Measurements from ENCODE around the gene PGM1.
A peak's percentile ranks its signal among the peaks of the same experiment; 100 is the strongest.
"Not testable (repeated sequence)": the region's sequence is repeated elsewhere in the genome, so short reads cannot be mapped to it uniquely, and the experiment has no call there.

The PGM1 gene

GRCh38 chr1:63593303-63593885 lies at the start of gene PGM1:
Gene PGM1 (plus strand): TSS chr1:63593411. CDS start chr1:63593489, 78 bp downstream.
- DNase-seq (ENCODE audit: low read depth in 1 of 2, low spot score in 1 of 2), result peak; percentile 52 to 58

GRCh38 chr1:63545780-63546179 lies 47.4 kb upstream of the PGM1 start:
- DNase-seq (ENCODE audit: low read depth in 1 of 2, low spot score in 1 of 2), result no peak

- DNase-seq (ENCODE audit: low read depth in 1 of 2, low spot score in 1 of 2), result no peak
Measured at GRCh38 chr1:63547621-63548294, 45.5 kb upstream of the PGM1 start.

- no peak for DNase-seq (ENCODE audit: low read depth in 1 of 2, low spot score in 1 of 2)
Measured at GRCh38 chr1:63548303-63548702, 44.9 kb upstream of the PGM1 start.

DNA sequence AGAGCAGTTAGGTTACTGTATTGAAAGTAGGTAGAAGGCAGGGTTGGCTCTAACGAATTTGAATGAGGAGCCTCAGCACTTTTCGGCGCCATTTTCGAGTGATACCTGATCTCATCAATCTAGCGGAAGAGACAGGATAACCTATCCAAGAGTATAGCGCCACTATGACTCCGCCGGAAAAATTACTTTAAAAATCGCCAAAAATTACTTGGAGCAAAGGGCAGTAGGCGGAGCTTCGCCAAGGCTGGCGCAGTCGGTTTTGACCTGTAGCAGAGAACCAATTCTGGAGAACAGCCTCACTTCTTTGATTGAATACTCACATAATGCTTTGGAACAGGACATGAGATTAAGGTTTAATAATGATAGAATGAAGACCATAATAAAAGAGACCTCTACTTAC lies 44.3 kb upstream of the PGM1 start:
- no peak for DNase-seq (ENCODE audit: low read depth in 1 of 2, low spot score in 1 of 2)

GRCh38 chr1:63555480-63555879 lies 37.7 kb upstream of the PGM1 start:
- no peak for DNase-seq (ENCODE audit: low read depth in 1 of 2, low spot score in 1 of 2)

GRCh38 chr1:63557365-63557987 lies 35.7 kb upstream of the PGM1 start:
- no peak for DNase-seq (ENCODE audit: low read depth in 1 of 2, low spot score in 1 of 2)

DNA sequence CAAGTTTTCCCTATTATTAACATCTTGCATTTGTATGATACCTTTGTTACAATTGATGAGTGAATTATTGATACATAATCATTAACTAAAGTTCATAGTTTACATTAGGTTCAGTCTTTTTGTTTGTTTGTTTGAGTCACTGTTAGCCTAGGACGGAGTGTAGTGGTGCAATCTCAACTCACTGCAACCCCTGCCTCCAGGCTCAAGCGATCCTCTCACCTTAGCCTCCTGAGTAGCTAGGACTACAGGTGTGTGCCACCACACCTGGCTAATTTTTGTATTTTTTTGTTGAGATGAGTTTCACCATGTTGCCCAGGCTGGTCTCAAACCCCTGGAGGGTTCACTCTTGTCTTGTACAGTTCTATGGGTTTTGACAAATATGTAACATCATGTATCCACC lies 33.9 kb upstream of the PGM1 start:
- DNase-seq (ENCODE audit: low read depth in 1 of 2, low spot score in 1 of 2), result no peak

DNA sequence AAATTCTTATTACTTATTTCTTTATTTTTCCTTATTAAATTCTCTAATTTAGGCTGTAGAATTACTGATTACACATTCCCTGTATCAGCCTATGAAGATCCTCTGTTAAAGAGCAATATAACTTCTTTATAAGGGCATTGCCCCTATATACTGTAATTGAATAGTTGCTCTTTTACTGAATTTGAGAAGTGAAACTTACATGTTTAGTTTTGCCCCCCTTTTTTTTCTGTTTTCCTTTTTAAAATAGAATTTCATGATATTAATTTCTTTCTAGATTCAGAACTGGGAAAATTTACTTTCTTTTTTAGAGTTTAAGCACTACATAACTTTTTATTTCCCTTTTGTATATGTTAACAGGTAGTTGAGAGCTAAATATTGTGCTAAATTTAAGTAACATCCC lies 29.5 kb upstream of the PGM1 start:
- DNase-seq (ENCODE audit: low read depth in 1 of 2, low spot score in 1 of 2), result no peak

DNA sequence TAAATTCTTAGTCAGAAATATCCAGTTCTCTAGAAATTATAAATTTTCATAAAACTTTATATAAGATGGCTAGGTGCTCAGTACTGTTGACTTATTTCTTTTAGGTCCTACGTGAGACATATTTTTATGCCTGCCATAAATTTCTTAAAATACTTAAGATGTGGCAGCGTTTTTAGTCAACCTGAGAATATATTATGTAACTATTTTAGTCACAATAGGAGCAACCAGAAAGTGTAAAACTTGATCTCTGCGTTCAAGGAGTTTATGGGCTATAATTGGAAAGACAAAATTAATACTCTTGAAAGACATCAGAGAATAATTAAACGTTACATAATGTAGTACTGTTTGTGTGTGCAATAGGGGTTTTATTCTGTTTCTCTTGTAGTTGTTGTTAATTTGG lies 24.1 kb upstream of the PGM1 start:
- DNase-seq (ENCODE audit: low read depth in 1 of 2, low spot score in 1 of 2), result no peak

DNA sequence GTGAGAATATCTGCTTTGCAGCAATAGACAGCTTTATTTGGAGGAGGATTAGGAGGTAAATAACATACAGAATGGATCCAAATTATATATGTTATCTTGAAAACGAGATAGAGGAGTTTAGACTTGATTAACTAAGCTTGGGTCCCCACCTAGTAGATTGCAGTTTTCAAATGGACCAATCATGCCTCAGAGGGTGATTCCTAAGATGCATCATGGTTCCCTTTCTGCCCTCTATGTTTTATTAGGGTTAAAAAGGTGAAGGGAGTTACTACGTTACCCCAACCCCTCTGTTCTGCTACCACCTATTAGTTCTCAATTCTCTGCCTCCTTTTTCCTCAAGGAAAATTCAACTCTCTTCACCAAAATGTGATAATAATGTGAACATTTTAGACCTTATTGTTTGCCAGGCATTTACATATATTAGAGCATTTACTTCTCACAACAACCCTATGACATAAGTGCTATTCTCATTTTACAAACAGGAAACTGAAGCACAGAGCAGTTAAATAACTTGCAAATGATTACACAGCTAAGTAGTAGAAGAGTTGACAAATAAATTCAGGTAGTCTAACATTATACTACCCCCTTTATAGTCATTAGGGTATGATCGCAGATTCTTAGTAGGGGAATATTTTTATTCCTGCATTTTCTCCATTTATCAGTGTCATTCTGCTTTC lies 23.4 kb upstream of the PGM1 start:
- DNase-seq (ENCODE audit: low read depth in 1 of 2, low spot score in 1 of 2), result no peak

- DNase-seq (ENCODE audit: low read depth in 1 of 2, low spot score in 1 of 2), result not testable (repeated sequence)
Measured at GRCh38 chr1:63572686-63573085, 20.5 kb upstream of the PGM1 start.

GRCh38 chr1:63574203-63574796 lies 18.9 kb upstream of the PGM1 start:
- not testable (repeated sequence) for DNase-seq (ENCODE audit: low read depth in 1 of 2, low spot score in 1 of 2)

- no peak for DNase-seq (ENCODE audit: low read depth in 1 of 2, low spot score in 1 of 2)
Measured at GRCh38 chr1:63575340-63575826, 17.8 kb upstream of the PGM1 start.

DNA sequence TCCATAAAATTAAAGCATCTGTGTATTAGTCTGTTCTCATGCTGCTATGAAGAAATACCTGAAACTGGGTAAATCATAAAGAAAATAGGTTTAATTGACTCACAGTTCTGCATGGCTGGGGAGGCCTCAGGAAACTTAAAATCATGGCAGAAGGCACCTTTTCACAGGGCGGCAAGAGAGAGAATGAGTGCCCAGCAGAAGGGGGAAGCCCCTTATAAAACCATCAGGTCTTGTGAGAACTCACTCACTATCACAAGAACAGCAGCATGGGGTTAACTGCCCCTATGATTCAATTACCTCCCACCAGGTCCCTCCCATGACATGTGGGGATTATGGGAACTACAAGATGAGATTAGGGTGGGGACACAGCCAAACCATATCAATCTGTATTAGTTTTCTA lies 6.9 kb upstream of the PGM1 start:
- DNase-seq (ENCODE audit: low read depth in 1 of 2, low spot score in 1 of 2), result not testable (repeated sequence)

DNA sequence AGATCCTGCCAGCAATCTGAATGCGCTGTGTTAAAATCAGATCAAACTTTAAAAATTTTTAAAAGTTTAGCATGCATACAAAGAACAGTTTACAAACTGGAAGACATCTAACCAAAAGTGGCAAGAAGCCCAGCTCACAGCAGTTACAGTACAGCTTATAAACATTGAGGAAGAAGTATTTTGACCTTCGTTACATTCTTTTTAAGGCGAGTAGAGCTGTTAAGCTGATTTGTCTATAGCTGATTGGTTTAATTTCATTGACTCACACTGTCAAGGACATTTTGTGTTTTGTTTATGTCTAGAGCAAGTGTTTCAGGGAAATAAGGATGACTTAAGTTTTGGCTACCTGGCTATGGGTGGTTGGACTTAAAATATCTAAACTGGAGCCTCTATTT lies 3.0 kb upstream of the PGM1 start:
- DNase-seq (ENCODE audit: low read depth in 1 of 2, low spot score in 1 of 2), result no peak

GRCh38 chr1:63592536-63593302 lies 492 bp upstream of the PGM1 start:
- DNase-seq (ENCODE audit: low read depth in 1 of 2, low spot score in 1 of 2), result no peak

DNA sequence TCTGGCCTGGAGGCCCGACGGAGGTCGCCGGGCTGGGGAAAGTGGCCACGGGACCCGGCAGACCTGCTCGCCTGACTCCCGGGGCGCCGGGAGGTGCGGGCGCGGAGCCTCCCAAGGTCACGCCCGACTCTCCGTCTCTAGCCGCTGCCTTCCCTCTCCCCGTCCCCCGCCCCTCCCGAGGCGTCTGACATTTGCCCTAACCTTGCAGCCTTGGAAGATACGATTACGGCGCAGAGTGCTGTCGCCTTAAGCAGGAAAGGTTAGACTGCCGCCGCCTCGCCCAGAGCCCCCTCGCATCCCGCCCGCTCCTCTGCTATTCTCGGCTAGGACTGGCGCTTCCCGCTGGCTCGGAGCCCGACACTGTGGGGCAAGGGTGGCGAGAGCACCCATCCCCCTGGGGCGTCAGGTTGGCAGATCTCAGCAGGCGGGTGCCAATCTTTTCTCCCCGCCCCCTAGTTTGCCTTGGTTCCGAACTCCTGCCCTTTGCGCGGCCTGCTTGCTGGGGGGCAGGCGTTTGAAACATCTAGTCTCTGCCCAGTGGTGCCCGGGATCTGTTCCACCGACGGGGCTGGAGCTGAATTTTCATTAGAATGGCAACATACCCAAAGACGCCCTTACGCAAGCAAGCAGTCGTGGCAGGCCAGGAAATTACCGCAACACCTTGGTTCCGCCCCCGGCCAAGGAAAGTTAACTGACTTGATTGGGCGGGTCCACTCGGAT lies 835 bp downstream of the PGM1 start:
- peak; percentile 41 to 53 for DNase-seq (ENCODE audit: low read depth in 1 of 2, low spot score in 1 of 2)

DNA sequence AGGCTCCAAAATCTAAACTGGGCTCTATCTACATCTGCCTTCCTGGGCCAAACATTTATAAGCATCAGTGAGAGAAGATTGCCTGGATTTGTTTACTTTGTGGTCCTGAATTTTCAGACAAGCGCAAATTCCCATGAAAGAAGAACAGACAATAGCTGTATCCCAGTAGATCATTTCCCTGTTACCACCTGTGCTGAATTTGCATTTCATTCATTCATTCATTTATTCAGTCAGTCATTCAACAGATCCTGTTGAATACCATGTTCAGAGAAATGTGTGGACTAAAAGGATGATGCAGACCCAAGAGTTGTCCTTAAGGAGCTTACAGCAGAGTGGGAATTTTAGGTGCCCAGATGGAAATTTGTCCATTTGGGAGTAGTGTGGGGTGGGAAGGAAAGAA lies 2.2 kb downstream of the PGM1 start:
- no peak for DNase-seq (ENCODE audit: low read depth in 1 of 2, low spot score in 1 of 2)

- no peak for DNase-seq (ENCODE audit: low read depth in 1 of 2, low spot score in 1 of 2)
Measured at GRCh38 chr1:63599799-63600198, 6.6 kb downstream of the PGM1 start.
